Islet of Langerhans (tissue), 1 donor: ENCODE measurements around the gene KLHL18.
"Not testable (repeated sequence)": the region's sequence is repeated elsewhere in the genome, so short reads cannot be mapped to it uniquely, and the experiment has no call there.

Source experiments
- FAIRE-seq: peaks from one replicate; lab custom pipeline; 2011; peaks lifted over from hg19 to GRCh38; lab: Jason Lieb, UNC

KLHL18 gene

DNA sequence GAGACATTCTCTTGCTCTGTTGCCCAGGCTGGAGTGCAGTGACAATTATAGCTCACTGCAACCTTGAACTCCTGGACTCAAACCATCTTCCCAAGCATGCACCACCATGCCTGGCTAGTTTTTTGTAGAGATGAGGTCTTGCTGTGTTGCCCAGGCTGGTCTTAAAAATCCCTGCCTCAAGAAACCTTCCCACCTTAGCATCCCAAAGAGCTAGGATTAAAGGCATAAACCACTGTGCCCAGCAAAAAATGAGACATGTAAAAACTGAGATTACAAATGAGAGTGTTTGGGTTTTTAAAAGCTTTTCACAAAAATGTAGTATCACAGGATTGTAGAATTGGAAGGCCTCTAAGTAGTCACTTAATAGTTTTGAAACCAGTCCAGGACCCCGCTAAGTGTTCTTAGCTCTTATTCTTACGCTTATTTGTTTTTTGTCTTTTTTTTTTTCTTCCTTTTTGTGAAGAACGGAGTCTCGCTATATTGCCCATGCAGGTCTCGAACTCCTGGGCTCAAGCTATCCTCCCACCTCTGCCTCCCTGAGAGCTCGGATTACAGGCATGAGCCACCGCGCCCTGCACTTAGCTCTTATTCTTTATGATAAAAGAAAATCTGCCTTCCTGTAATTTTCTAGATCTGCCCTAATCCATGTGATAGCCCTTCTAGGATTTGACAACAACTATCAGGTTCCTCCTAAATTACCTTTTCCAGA, 31.5 kb downstream of the KLHL18 start:
- FAIRE-seq, result no peak

DNA sequence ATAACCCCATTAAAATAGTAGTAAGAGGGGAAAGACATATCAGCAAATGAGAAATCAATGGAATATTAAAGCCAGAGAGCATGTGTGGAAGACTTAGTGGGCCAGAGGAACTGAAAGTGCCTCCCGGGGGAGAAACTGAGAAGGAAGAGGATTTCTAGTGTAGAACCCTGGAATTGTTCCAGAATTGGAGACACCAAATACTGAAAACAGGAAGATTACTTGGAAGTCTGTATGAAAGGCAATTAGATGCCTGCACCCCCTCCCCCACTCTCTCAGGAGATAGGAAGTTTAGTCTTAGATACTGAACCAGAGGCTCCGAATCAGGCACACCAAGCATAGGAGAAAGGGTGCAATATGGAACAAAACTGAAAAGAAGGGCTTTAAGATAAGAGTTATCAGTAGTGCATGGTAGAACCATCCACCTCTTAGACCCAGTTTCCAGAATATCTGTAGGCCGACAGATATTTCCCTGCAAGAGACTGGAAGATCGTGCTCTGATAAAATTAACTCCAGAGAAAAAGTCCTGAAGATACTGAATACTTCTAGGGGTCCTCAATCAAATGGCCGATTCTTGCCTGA, 32.4 kb downstream of the KLHL18 start:
- FAIRE-seq, result no peak

DNA sequence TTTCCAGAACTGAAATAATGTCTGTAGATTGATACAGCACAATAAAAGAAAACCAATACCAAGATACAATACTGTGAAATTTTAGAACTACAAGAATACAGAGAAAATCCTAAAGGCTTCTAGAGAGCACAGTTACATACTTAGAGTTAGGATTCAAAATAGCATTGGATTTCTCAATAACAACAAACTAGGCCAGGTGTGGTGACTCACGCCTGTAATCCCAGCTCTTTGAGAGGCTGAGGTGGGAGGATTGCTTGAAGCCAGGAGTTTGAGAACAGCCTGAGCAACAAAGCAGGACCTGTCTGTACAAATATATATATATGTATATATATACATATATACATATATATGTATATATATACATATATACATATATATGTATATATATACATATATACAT, 33.4 kb downstream of the KLHL18 start:
- FAIRE-seq, result not testable (repeated sequence)

DNA sequence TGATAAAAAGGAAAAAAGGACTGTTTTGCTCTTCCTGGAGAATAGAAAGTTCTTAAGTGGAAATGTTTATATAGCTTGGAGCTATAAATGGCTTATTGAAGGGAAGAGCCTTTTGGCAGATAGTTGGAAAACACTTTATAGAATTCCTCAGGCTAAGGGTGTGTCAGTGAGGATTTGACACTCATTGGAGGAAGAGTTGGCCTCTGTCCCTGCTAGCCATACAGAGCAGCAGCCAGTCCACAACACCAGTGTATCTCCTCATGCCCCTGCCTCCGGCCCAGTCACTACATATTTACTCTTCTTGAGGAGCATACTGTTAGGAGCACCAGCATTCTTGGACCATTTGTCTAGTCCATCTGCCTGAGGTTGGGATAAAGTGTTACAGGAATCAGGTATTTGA, 36.2 kb downstream of the KLHL18 start:
- no peak for FAIRE-seq

DNA sequence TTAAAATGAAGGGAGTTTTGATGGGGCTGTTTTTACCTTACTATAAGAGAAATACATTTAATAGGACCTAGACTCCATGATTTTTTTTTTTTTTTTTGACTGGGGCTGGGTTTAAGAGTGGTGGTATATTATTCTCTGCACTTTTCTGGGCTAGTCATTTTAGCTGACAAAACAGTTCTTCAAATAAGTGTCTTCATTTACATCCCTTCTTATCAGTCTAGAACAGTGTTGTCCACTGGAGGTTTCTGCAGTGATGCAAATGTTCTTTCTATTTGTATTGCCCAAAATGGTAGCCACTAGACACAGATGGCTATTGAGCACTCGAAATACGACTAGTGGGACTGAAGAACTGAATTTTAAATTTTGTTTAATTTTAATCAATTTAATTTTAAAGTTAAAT, 37.2 kb downstream of the KLHL18 start:
- FAIRE-seq, result no peak

DNA sequence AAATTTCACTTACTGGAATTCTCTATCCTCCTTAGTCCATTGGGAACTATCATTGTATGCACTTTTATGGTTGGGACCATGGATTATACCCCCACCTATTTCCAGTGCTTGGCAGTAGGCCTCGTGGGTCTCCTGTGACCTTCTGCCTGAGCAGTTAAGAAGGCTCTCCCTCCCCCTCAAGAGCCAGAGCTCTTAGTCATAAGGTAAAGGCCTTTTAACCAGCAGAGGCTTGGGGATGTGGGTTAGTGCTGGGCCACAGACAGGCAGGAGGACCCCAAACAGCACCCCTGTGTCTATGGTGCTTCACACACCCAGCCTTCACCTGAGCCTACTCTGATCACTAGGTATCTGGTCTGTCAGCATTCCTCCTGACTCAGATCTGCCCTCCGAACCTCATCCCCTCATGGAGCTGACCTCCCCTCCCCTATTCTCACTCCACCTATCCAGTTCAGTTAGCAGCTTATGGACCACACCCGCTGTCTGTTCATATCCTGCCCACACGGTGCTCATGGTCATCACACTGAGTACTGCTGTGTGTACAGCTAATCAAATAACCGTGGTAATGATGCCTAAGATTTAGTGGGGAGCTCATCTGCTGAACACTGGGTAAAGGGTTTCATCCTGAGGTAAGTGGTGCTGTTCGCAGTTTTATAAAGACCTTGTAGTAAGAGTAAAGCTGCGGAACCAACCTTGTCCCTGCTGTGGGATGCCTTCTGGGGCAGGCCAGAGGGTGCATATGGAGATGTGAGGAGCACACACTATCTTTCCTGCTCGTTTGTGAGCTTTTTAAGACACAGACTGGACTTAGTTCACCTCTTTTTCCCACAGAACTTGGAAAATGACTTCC, 40.9 kb downstream of the KLHL18 start:
- FAIRE-seq, result no peak

DNA sequence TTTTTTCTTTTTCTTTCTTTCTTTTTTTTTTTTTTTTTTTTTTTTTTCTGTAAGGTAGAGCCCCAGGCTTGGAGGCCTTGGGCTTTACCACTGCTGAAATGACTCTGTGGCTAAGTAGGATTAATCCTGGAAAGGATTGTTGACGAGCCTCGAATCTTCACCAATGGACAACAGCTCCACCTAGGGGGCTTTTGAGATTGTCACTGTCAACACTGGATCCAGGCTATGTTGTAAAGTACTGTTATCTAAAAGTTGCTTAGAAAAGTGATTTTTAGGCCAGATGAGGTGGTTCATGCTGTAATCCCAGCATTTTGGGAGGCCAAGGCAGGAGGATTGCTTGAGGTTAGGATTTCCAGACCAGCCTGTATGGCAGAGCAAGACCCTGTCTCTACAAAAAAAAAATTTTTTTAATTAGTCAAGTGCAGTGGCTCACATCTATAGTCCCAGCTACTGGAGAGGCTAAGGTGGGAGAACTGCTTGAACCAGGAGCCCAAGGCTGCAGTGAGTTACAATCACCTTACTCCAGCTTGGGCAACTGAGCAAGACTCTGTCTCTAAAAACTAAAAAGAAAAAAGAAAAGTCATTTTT, 41.6 kb downstream of the KLHL18 start:
- peak; percentile 65 for FAIRE-seq

DNA sequence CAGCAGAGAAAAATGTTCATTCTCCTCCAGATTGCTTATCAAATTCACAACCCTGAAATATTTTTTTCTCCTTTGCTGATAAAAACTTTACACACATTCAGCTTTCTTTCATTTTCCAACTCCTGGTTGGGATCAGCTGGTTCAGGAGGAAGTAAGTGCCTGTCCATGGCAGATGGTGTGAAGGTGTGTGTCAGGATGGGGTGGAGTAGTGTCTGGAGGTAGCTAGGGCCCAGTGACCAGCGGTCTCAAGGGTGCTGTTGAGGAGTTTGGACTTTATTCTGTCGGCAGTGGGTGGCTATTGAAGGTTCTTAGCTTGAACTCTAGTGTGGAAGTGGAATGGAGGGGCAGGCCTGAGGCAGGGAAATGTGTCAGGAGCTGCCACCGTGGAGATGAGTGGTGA, 51.2 kb downstream of the KLHL18 start:
- FAIRE-seq, result no peak

DNA sequence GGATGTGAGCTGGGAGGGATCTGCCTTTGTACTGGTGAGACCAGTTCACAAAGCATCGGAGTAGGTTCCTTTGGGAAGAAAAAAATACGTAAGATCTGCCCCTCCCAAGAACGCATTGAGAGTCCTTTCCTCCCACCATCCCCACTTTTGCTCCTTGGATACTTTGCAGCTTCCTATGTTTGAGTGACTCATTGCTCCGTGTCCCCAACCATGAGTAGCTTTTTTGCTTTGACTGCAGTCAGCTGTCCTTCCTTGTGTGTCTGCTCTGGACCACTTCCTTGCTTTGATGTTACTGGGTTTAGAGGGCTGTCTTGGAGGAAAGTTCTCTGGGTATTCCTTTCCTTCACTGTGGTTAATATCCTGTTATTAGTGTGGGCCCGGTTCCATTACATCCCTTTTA, 54.9 kb downstream of the KLHL18 start:
- FAIRE-seq, result no peak

DNA sequence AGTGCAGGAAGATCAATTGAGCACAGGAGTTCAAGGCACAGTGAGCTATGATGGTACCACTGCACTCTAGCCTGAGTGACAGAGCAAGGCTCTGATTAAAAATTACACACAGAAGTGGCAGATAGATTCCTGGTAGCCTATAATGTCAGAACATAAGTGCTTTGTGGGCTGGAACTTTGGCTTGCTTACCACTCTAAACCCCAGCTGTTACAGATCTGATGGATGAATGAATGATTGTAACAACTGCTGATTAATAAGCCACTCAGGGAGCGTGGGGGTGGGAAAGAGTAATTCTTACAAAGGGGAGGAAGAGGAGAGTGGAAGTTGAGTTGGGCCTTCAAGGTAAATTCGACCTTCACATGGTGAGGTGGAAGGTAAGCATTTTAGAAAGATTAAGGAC, 57.2 kb downstream of the KLHL18 start:
- no peak for FAIRE-seq

DNA sequence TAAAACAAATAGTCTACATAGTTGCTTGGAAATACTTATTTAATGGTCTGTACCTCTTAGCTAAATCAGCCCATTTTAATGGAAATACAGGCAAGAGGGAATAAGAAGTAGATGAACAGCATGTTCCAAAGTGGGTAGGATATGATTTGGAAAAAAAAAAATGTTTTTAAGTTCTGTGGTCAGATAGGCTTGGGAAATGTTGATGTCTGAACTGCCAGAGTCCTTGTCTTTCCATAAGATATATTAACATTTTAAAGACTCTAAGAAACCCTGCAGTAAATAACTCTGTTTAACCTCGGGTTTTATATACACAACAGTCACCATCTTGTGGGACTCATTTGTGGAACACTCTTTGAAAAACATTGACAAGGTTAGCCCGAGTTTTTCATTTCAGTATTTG, 58.1 kb downstream of the KLHL18 start:
- FAIRE-seq, result no peak

DNA sequence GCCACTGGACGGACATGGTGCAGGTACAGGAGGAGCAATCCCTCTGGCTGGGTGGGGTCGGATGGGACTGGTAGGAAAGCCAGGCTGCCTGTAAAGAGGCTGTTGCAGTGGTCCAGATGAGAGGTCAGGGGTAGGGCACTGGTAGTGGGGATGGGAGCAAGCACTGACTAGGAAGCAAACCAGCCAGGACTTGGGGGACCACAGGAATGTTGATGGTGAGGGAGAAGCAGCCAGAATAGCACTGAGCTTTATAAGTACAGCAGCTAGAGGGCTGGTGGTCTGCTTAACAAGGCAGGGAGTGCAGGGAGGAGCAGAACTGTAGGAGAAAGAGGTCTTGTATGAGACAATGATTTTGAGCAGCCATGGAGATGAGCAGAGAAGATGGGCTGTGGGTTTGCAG, 59.4 kb downstream of the KLHL18 start:
- FAIRE-seq, result no peak

DNA sequence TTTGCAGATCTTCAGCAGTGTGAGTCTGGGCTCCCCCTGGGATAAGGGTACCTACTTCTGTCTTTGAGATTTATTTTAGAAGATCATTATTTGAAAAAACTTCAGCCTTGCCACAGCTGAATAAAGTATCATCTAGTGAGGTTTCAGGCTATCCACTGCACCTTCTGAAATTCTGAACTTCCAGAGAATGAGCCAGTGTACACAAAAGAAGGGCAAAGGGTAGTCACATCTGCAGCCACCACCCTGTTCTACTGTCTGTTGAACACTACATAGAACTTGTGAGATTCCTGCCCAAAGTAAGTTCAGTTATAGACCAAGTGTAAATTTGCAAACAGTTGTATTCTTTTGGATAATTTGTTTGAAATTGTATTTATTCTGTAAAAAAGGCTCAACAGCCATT, 60.1 kb downstream of the KLHL18 start:
- FAIRE-seq, result no peak

DNA sequence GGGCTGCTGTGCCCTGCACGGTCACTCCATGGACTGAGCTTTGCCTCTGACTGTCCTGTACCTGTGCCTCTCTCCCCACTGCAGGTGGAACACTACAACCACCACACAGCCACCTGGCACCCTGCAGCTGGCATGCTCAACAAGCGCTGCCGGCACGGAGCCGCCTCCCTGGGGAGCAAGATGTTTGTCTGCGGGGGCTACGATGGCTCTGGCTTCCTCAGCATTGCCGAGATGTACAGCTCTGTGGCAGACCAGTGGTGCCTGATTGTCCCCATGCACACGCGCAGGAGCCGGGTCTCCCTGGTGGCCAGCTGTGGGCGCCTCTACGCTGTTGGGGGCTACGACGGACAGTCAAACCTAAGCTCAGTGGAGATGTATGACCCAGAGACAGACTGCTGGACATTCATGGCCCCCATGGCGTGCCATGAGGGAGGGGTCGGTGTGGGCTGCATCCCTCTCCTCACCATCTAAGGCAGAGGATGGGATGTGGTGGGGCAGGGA, 60.8 kb downstream of the KLHL18 start:
- no peak for FAIRE-seq

DNA sequence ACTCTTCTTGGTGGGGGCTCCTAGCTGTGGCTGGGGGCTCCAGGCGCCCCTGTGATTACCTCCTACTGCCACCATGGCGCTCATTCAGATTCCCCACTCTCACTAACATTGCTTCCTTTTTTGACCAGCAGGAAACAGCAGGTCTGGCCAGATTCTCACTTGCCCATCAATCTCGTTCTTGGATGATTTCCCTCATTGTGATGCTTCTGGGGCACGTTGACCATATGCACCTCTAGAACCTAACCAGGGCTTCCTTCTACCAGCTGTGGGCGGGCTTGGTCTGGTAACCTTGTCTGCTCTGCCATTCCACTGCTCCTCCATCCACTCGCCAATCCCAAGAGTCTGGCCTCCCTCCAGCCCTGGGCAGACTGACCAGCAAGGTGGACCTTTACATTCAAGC, 62.2 kb downstream of the KLHL18 start:
- no peak for FAIRE-seq

DNA sequence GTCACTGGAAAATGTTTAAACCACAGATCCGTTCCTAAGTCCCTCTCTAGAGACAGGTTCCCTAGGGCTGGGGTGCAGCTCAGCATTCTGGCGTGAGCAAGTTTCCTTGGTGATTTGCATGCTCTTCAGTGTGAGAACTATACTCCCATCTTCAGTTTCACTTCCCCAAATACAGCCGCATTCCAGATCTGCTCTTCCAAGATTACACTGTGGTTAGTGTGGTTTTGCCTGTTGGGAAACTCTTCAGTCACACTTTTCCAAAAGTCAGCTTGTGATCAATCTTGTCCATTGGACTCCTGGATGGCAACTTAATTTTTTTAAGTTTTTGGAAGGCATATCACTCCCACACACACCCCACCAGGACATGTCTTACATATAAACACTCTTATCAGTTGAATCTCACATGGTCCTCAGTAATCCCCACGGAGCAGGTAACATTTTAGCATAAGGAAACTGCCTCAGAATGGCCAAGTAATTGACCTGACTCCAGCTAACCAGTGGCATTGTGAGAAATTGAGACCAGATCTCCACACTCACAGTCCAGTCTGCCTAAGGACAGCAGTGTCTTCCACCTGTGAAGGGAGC, 64.6 kb downstream of the KLHL18 start:
- FAIRE-seq, result no peak

DNA sequence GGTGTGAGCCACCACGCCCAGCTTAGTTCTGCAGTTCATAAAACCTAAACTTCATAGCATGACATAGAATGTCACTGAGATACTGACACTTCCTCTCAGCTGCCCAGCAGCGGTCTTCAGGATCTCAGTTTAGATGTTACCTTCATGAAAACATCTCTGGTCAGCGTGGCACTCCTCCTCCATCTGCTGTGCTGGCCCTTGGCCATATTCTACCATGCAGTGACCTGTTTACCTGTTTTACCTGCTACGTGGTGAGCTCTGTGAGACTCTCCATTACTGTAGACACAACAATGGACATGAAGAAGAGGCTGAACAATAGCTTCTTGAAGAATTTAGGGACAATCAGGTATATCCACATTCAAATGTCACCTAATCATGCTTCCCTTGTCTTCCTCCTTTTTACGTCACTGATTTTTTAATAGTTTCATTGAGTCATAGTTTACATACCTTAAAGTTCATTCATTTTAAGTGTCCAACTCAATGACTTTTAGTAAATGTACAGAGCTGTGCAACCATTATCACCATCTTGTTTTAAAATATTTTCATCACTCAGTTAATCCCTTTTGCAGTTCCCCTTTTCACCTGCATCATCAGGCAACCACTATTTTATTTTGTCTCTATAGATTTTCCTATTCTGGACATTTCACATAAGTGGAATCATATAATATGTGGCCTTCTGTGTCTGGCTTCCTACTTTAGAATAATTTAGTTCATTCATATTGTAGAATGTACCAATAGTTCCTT, 65.8 kb downstream of the KLHL18 start:
- no peak for FAIRE-seq

DNA sequence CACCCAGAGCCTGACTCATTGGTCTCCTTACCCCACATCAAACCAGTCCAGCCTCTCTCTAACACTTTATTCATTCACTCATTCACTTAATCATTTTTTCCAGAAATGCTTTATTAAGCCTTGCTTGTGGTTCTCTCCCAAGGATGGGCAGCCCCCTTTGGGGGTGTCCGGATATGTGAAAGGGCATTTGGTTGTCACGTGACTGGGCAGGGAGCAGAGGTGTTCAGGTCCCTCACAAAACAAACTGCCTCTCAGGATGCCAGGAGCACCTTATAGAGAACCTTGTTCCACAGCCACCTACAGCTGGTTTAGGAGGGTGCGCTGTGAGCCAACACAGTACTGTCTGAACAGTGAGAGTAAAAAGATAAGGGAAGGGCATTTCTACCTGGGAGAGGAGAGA, 72.3 kb downstream of the KLHL18 start:
- no peak for FAIRE-seq

DNA sequence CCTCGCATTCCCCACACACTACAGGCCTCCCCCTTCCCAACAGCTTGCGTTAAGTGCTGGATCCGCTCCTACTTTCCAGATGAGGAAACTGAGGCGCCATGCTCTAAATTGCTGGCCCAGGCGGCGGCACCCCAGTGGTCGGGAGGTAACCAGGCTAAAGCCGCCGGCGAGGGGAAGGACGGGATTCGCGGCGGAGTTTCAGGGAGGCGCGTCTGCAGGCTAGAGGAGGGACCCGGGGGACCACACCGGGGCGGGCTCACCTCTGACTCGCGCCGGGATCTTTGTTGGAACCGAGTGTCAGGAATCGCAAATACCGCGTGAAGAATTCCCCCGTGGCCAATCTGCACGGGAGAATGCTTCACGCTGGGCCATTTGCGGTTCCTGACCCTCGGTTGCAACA, 73.5 kb downstream of the KLHL18 start:
- FAIRE-seq, result no peak

DNA sequence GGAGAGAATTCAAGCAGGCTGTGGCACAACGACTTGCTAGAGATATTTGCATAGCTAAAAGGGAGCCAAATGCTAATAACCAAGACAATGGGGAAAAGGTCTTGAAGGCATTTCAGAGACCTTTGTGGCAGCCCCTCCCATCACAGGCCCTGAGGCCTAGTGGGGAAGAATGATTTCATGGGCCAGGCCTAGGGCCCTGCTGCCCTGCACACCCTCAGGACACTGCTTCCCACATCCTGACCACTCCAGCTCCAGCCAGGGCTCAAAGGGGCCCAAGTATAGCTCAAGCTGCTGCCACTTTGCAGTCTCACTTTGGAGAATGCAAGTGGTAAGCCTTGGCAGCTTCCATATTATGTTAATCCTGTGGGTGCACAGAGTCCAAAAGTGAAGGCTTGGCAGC, 76.6 kb downstream of the KLHL18 start:
- FAIRE-seq, result no peak

DNA sequence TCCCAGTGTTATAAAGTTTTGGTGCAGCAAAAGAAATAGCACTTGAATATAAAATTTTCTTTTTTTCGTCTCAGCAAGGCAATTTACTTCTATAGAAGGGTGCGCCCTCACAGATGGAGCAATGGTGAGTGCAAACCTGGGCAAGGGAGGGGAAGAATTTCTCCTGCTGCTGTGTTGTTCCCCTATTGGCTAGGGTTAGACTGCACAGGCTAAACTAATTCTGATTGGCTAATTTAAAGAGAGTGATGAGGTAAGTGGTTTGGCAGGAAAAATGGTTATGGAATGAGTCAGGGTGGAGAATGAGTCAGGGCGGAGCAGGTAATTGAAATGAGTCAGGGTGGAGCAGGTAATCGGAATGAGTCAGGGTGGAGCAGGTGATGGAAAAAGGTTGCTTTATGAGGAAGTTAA, 77.4 kb downstream of the KLHL18 start:
- FAIRE-seq, result not testable (repeated sequence)

DNA sequence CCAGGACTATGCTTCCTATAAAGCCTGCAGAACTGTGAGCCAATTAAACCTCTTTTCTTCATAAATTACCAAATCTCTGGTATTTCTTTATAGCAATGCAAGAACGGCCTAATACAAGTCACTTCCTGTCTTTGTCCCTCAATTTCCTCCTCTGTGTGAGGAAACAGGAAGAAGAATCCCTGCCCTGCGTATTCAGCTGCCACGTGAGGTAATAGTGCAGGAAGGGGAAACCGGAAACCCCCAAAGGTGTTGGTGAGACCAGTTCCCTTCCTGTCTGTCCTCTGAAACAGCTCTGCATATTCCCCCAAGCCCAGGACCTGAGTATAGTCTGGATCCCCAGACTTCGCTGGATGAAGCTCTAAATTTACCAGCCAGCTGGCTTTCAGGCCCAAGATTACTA, 80.0 kb downstream of the KLHL18 start:
- no peak for FAIRE-seq
